Fibroblast of gingiva (primary cell): ENCODE measurements around the gene UNC13D.
"Not testable (repeated sequence)": the region's sequence is repeated elsewhere in the genome, so short reads cannot be mapped to it uniquely, and the experiment has no call there.

Experiments
- DNase-seq: peaks from one replicate; pipeline ENCODE4 v3.0.0-alpha.2; 2011; ENCODE audit warnings: low read depth

UNC13D gene

DNA sequence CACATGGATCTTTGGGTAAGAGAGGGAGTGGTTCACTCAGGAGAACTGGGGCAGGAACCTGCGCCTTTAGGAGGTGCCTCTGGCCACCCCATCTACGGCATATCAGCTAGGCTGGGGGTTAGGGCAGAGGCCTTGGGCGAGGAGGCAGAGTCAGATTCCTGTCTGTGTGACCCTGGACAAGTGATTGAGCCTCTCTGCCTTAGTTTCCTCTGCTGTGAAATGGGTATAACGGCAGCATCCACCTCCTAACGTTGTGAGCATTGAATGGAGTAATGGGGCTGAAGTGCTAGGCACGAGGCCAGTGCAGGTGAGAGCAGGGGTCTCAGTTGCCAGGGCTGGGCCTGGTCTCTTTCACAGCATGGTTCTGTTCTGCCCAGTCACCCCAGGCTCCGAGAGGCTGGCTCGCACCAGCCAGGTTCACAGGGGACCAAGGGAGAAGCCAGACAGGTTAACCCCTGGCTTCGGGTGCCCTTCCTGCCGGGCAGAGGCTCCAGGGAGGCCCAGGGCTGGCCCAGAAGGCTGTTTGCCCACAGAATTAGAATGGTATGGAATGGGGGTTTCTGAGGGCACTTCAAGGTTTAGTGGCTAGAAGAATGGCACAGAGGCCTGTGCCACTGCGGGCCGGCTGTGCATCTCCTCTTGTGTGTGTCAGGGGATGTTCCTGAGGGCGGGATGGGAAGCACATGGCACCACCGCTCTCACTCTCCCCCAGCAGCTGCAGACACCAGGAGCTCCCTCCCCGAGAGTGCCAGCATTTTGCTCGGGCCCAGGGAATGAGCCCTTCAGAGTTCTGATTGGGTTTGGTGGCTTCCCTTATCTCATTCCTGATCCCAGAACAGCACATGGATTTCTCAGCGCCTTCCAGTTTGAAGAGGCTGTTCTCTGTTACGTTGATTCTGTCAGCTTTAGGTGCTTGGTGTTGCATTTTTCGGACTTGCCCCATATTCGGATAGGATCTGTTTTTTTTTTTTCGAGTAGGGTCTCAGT lies 23.8 kb downstream of the UNC13D start:
- no peak for DNase-seq

DNA sequence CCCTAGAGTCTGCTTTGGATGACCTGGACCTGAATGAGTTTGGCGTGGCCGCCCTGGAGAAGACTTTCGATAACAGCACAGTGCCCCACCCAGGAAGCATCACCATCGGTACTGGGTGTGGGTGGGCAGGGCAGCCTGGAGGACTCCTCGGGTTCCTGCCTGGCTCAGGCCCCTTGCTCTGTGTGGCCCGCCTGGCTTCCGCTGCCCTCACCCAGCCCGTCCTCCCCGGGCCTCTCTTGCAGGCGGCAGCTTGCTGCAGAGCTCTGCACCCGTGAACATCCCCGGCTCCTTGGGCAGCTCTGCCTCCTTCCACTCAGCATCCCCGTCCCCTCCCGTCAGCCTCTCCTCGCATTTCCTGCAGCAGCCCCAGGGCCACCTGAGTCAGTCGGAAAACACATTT lies 24.5 kb downstream of the UNC13D start:
- no peak for DNase-seq

DNA sequence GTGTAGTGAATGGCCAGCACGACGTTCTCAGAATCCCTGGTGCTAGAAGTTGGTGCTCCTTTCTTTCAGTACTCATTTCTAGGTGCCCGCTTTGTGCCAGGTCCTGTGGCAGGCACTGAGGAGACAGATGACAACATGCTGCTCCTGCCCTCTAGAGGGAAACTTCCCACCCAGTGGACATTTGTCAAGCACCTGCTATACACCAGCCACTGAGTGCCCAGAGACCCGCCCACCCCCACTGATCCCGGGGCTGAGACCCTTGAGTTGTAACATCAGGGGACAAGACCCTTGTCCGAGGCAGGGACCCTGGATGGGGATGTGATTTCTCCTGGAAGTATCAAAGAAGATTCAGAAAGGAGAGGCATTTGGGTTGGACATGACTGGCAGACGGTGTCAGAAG lies 25.1 kb downstream of the UNC13D start:
- DNase-seq = no peak

GRCh38 chr17:75818326-75818885 lies 25.8 kb downstream of the UNC13D start:
- DNase-seq = no peak

DNA sequence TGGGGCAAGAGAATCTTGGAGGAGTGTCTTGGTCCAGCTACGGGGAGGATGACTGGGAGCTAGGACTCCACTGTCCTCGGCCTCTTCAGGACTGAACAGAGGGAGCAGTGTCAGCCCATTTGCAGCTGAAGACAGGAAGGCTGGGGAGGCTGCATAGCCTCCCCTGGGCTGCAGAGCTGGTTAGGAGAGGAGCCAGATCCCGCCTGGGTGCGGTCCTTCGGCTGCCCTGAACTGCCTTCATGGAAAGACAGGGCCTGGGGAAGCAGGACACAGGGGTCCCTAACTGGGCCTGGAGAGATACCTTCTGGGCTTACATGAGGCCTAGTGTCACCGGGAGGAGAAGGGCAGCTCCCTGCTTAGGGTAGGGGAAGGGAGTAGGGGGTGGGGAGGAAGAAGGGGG lies 26.6 kb downstream of the UNC13D start:
- DNase-seq = no peak

GRCh38 chr17:75816693-75817092 lies 27.5 kb downstream of the UNC13D start:
- no peak for DNase-seq

GRCh38 chr17:75815399-75815798 lies 28.8 kb downstream of the UNC13D start:
- DNase-seq = no peak

- peak; percentile 25 for DNase-seq
These were observed 29.3 kb downstream of the UNC13D start for GRCh38 chr17:75814900-75815373.

GRCh38 chr17:75814021-75814395 lies 30.2 kb downstream of the UNC13D start:
- no peak for DNase-seq

DNA sequence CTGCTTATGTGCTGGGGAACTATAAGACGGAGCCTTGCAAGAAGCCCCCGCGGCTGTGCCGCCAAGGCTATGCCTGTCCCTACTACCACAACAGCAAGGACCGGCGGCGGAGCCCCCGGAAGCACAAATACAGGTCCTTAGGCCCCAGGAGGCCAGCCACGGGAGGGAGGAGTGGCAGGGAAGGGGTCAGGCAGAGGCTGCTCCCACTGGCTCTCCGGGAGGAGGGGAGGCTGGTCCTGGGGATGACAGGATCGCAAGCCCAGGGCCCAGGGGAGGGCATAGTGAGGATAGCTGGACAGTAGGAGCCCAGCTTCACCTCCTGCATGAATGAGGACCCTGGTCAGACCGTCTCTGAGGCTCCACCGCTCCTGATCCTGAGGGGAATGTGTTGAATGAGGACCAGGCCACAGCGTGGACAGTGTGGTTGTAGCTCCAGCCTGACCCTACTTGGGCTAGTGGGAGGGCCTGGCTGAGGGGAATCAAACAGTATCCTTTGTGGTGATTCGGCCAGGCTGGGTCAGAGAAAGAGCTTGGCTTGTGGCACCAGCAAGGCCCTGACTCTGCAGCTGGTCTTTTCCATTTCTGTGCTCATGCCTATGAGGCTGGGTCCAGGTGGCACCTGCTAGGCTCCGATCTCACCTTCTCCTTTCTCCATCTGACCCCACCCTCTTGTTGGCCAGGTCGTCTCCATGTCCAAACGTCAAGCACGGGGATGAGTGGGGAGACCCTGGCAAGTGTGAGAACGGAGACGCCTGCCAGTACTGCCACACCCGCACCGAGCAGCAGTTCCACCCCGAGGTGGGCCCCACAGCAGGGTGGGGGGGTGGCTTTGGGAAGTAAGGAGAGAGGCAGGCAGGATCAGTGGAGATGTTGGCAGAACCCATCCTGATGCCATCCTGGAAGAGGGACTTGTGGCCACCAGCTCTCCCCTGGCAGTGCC lies 30.9 kb downstream of the UNC13D start:
- no peak for DNase-seq

GRCh38 chr17:75812096-75813013 lies 31.8 kb downstream of the UNC13D start:
- no peak for DNase-seq

GRCh38 chr17:75811174-75811573 lies 33.0 kb downstream of the UNC13D start:
- no peak for DNase-seq

DNA sequence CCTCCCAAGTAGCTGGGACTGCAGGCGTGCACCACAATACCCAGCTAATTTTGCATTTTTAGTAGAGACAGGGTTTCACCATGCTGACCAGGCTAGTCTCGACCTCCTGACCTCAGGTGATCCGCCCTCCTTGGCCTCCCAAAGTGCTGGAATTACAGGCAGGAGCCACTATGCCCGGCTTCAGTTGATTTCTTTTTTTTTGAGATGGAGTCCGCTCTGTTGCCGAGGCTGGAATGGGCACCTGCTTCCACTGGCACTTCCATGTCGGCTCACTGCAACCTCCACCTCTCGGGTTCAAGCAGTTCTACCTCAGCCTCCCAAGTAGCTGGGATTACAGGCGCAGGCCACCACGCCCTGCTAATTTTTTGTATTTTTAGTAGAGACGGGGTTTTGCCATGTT lies 33.4 kb downstream of the UNC13D start:
- not testable (repeated sequence) for DNase-seq

DNA sequence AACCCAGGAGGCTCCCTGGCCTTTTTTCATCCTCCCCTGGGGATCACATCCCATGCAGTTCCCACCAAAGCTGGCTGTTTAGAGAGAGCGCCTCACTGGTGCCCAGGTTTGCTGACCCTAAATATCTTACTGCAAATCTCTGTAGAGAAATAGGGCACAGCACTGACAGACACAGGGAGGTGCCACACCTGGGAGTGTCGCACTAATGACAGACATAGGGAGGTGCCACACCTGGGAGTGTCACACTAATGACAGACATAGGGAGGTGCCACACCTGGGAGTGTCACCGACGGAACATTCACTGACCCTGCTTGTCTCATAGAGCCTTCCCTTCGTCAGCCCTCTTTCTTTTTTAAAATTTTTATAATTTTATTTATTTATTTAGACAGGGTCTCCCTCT lies 34.0 kb downstream of the UNC13D start:
- DNase-seq = no peak

DNA sequence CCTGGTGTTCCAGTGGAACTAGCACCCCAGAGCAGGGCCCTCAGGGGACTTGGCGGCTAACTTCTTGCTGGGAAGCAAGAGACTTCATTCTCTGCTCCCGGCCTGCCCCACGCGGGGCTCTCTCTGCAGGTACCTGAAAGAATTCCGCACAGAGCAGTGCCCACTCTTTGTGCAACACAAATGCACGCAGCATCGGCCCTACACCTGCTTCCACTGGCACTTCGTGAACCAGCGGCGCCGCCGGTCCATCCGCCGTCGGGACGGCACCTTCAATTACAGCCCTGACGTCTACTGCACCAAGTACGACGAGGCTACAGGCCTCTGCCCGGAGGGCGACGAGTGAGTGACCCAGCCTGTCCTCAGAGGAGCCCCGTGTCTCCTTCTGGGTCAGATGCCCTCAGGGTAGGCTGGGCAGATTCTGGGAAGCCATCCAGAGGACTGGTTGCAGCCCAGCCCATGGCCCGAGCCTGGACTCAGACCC lies 34.5 kb downstream of the UNC13D start:
- no peak for DNase-seq

DNA sequence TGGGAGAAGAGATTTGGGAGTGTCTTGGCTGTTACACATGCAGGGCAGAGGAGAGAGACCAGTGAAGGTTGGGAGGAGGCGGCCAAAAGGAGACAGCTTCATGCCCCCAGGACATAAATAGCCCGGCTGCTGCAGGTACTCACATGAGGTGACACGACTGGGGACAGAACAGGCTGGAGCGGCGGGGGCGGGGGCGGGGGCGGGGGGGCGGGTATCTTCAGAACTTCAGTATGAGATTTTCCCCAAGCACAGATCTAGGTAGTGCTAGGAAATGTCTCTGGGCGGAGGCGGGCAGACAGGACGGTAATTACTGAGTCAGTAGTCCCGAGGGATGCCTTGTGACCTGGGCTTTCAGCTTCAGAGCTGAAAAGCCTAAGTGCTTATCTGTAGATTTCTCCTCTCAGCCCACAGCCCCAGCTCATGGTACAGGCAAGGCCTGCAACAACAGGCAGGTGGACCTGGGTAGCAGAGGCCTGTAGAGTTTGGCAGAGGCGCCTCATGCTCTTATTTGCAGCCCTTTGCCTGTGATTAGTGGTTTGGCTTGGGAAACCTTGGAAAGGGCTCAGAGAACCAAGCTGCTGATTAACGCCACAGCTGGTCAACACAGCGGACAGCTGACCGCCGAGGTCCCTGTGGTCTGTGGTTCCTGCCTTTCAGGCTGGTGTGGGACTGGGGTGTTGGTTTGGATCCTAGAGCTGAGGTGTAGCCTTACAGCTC lies 35.1 kb downstream of the UNC13D start:
- DNase-seq = peak; percentile 66

GRCh38 chr17:75808549-75808904 lies 35.7 kb downstream of the UNC13D start:
- no peak for DNase-seq

- DNase-seq = no peak
These were observed 36.3 kb downstream of the UNC13D start for GRCh38 chr17:75807861-75808260.

DNA sequence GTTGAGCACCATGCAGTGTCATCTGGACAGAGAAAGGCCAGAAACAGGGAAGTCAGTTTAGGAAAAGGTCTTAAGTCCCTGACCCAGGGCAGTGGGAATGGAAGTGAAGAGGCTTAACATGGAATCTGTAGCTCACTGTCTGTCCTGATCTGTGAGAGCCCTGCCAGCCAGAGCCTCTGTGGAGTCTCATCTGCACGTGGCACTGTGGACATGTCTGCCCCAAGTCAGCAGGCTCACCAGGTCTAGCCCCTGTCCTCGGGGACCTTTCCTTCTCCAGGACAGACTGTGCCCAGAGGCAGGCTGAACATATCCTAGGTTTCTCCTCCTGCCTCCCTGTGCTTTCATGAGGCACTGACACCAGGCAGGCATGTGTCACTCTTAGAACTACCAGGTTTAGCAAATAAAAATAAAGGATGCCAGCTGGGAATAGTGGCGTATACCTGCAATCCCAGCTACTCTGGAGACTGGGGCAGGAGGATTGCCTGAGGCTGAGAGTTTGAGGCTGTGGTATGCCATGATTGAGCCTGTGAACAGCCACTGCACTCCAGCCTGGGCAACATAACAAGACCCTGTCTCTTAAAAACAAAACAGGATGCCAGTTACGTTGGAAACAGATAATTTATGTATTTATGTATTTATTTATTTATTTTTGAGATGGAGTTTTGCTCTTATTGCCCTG lies 37.2 kb downstream of the UNC13D start:
- no peak for DNase-seq

DNA sequence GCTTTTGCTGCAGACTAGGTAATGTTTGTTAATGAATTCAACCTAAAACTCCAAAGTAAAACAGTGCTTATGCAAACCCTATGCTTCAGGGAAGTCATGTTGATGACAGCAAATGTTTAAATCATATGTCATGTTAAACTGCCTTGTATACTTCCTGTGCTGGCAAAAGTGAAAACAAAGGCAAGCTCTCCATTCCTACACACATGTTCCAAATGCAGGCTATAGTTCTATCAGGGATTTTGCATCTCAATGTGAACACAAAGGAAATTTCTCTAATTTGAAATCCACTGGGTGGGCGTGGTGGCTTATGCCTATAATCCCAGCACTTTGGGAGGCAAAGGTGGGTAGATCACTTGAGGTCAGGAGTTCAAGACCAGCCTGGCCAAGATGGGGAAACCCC lies 40.3 kb downstream of the UNC13D start:
- DNase-seq = no peak
